Neuronal stem cell (in vitro differentiated cells): ENCODE data around the gene ZNF557.
"Not testable (repeated sequence)": the region's sequence is repeated elsewhere in the genome, so short reads cannot be mapped to it uniquely, and the experiment has no call there.

Experiments used
- DNase-seq: peaks from one replicate; pipeline ENCODE4 v3.0.0-alpha.2; 2013; ENCODE audit warnings: low spot score
- H2AFZ ChIP-seq: one replicate; pipeline ENCODE4 v1.6.1; 2013; ENCODE audit warnings: mild to moderate bottlenecking, low read length, inconsistent platforms
- H2AK5ac ChIP-seq: 2 replicates; pipeline ENCODE4 v1.6.1; 2013; ENCODE audit warnings: low read depth, mild to moderate bottlenecking, inconsistent platforms, low read length, moderate library complexity, mixed read lengths
- H2BK120ac ChIP-seq: 2 replicates; pipeline ENCODE4 v1.6.1; 2013; ENCODE audit warnings: low read depth, mild to moderate bottlenecking, inconsistent platforms, low read length, moderate library complexity, mixed read lengths
- H2BK12ac ChIP-seq: one replicate; pipeline ENCODE4 v1.6.1; 2013; ENCODE audit warnings: low read length, inconsistent platforms
- H2BK15ac ChIP-seq: 2 replicates; pipeline ENCODE4 v1.6.1; 2013; ENCODE audit warnings: mild to moderate bottlenecking, low read length, inconsistent platforms, mixed read lengths
- H2BK5ac ChIP-seq: one replicate; pipeline ENCODE4 v1.6.1; 2013; ENCODE audit warnings: inconsistent platforms, mild to moderate bottlenecking, low read length, moderate library complexity
- H3K14ac ChIP-seq: one replicate; pipeline ENCODE4 v1.6.1; 2013; ENCODE audit warnings: low read length, inconsistent platforms
- H3K18ac ChIP-seq: 2 replicates; pipeline ENCODE4 v1.6.1; 2013; ENCODE audit warnings: low read length, inconsistent platforms
- H3K23ac ChIP-seq: 2 replicates; pipeline ENCODE4 v1.6.1; 2013; ENCODE audit warnings: low read depth, mild to moderate bottlenecking, mixed read lengths, low read length, inconsistent platforms; ENCODE audit not compliant: poor library complexity
- H3K27ac ChIP-seq: replicated peaks from 3 replicates; pipeline ENCODE4 v1.5.1; 2013; ENCODE audit warnings: low read length, inconsistent platforms
- H3K27me3 ChIP-seq, 3 experiments: 2 replicates each; pipeline ENCODE4 v1.6.1; 2013; ENCODE audit warnings: low read length in 3 of 3, mild to moderate bottlenecking in 2 of 3, inconsistent platforms in 1 of 3, low read depth in 1 of 3, mixed read lengths in 1 of 3, moderate library complexity in 1 of 3; ENCODE audit not compliant: control insufficient read depth in 3 of 3, insufficient read depth in 3 of 3
- H3K36me3 ChIP-seq, 2 donors: replicated peaks in 1 of 2; 2 replicates each; pipeline ENCODE4 v1.6.1; 2013; ENCODE audit warnings: low read length in 2 of 2; ENCODE audit not compliant: control insufficient read depth in 2 of 2, insufficient read depth in 2 of 2
- H3K4ac ChIP-seq: 2 replicates; pipeline ENCODE4 v1.6.1; 2013; ENCODE audit warnings: inconsistent platforms, mild to moderate bottlenecking, low read length, moderate library complexity
- H3K4me1 ChIP-seq, 2 donors: 1 replicate in 1 of 2; 2 replicates in 1 of 2; pipeline ENCODE4 v1.6.1; 2013; ENCODE audit warnings: low read length in 2 of 2, low read depth in 1 of 2; ENCODE audit not compliant: control insufficient read depth in 2 of 2, insufficient read depth in 1 of 2
- H3K4me2 ChIP-seq: one replicate; pipeline ENCODE4 v1.6.1; 2013; ENCODE audit warnings: mild to moderate bottlenecking, low read length, inconsistent platforms; ENCODE audit not compliant: insufficient read depth, poor library complexity, severe bottlenecking
- H3K4me3 ChIP-seq, 2 donors: 2 replicates each; pipeline ENCODE4 v1.5.1; 2013; ENCODE audit warnings: low read length in 2 of 2, mild to moderate bottlenecking in 2 of 2, inconsistent platforms in 1 of 2, moderate library complexity in 1 of 2
- H3K79me1 ChIP-seq: one replicate; pipeline ENCODE4 v1.6.1; 2013; ENCODE audit warnings: low read depth, mild to moderate bottlenecking, inconsistent platforms, low read length, moderate library complexity
- H3K9ac ChIP-seq: one replicate; pipeline ENCODE4 v1.6.1; 2013; ENCODE audit warnings: mild to moderate bottlenecking, low read depth, low read length, inconsistent platforms; ENCODE audit not compliant: poor library complexity
- H3K9me3 ChIP-seq, 2 donors: replicated peaks in 1 of 2; 2 replicates each; pipeline versions ENCODE3 to v1.6.1; 2013; ENCODE audit warnings: low read length in 2 of 2, mild to moderate bottlenecking in 2 of 2, inconsistent platforms in 1 of 2, low read depth in 1 of 2, mixed read lengths in 1 of 2, moderate library complexity in 1 of 2; ENCODE audit not compliant: control insufficient read depth in 2 of 2, insufficient read depth in 1 of 2
- H4K8ac ChIP-seq: one replicate; pipeline ENCODE4 v1.6.1; 2013; ENCODE audit warnings: low read depth, mild to moderate bottlenecking, inconsistent platforms, low read length, moderate library complexity
- H4K91ac ChIP-seq: one replicate; pipeline ENCODE4 v1.6.1; 2013; ENCODE audit warnings: low read length, low read depth, mild to moderate bottlenecking, inconsistent platforms; ENCODE audit not compliant: poor library complexity
- WGBS, 2 donors: extraction: QIAGEN DNeasy Blood & Tissue Kit; methylation state at CpG; one replicate each; pipeline ENCODE4 v1.1.7; 2013; ENCODE audit warnings: missing lambda C conversion rate in 2 of 2, mixed read lengths in 1 of 2; ENCODE audit not compliant: insufficient read length in 2 of 2, insufficient replicate concordance in 1 of 2; ENCODE audit errors: extremely low coverage in 2 of 2; 5-methylcytosine and 5-hydroxymethylcytosine counted together

The ZNF557 gene

DNA sequence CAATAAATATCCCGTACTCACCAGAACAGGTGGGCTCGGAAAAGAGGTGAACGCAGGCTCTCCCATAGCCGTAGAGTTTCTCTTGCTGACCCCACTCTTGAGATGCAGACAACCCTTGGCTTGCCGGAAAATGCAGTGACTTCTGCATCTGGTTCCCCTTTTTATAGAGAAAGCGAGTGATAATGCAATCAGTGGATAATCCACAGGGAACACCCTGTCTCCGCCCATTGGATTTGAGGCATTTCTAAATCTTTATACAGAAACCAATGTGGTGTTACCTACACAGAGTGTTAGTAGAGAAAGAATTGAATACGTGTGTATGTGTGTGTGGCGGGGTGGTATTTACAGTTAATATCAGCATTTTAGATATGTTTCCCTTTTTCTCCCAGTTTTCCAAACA, 29.4 kb upstream of the ZNF557 start, which contains the start of gene MBD3L4:
TSS of gene MBD3L4 (minus strand) at position 101 of the 400 bp plus-strand sequence. CDS start at position 66, 35 bp downstream.
- not testable (repeated sequence) for H3K9ac ChIP-seq, H4K91ac ChIP-seq, H4K8ac ChIP-seq, H3K9me3 ChIP-seq, H2BK120ac ChIP-seq, H2AFZ ChIP-seq, H3K4me3 ChIP-seq, H2BK12ac ChIP-seq, H3K14ac ChIP-seq, H3K4me1 ChIP-seq, H3K18ac ChIP-seq, H3K4ac ChIP-seq, H3K27me3 ChIP-seq, H3K23ac ChIP-seq, H3K79me1 ChIP-seq, DNase-seq, H2BK15ac ChIP-seq, H3K27ac ChIP-seq, H2AK5ac ChIP-seq, H3K36me3 ChIP-seq, H3K4me2 ChIP-seq, H2BK5ac ChIP-seq
- no CpG with 5 or more reads among the region's 9 CpGs for WGBS, 2 donors

DNA sequence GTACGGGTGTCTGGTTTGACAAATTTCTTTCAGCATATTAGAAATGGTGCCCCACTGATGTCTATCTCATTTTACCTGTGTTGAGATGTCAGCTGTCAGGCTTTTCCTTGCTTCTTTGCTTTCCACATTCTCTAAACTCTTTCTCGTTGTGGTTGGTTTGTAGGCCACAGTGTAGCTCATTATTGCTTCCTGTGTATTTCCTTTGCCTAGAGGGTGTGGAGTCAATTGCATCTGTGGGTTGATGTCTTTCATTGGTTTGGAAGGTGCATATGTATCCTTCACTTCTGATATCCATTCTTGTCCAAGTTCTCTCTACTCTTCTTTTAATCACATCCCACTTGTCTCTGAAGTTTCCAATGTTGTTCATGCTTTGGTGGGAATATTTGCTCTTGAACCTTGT, 27.9 kb upstream of the ZNF557 start:
- H3K27me3 ChIP-seq, H3K4ac ChIP-seq, H3K14ac ChIP-seq, H3K9ac ChIP-seq, H2BK15ac ChIP-seq, H4K8ac ChIP-seq, H4K91ac ChIP-seq, H3K4me2 ChIP-seq, H2BK120ac ChIP-seq, H3K18ac ChIP-seq, H3K79me1 ChIP-seq, H3K27ac ChIP-seq, H3K4me1 ChIP-seq, H3K4me3 ChIP-seq, H2BK5ac ChIP-seq, H3K9me3 ChIP-seq, H3K23ac ChIP-seq, H3K36me3 ChIP-seq, H2BK12ac ChIP-seq, H2AK5ac ChIP-seq, H2AFZ ChIP-seq, DNase-seq: not testable (repeated sequence)
- WGBS, 2 donors = no CpG with 5 or more reads among the region's 2 CpGs

- not testable (repeated sequence) for H3K4me1 ChIP-seq
Measured at GRCh38 chr19:7049021-7049420, 20.5 kb upstream of the ZNF557 start, which contains the start of gene MBD3L2. Gene MBD3L2 (plus strand): TSS chr19:7049321. CDS start chr19:7049374, 53 bp downstream.

GRCh38 chr19:7051421-7051820, 18.1 kb upstream of the ZNF557 start:
- not testable (repeated sequence) for H3K4ac ChIP-seq, H2AK5ac ChIP-seq, H3K4me3 ChIP-seq, H3K9me3 ChIP-seq, H3K27ac ChIP-seq, H3K79me1 ChIP-seq, H3K14ac ChIP-seq, H3K4me2 ChIP-seq, H3K23ac ChIP-seq, H2BK12ac ChIP-seq, H3K9ac ChIP-seq, H2BK5ac ChIP-seq, H3K4me1 ChIP-seq, DNase-seq, H2BK120ac ChIP-seq, H4K8ac ChIP-seq, H2AFZ ChIP-seq, H3K27me3 ChIP-seq, H4K91ac ChIP-seq, H3K36me3 ChIP-seq, H2BK15ac ChIP-seq, H3K18ac ChIP-seq
- no CpG with 5 or more reads among the region's 5 CpGs for WGBS, 2 donors

More at GRCh38 chr19:7049021-7049420, 20.5 kb upstream of the ZNF557 start, which contains the start of gene MBD3L2:
- not testable (repeated sequence) for H2BK5ac ChIP-seq, H2AK5ac ChIP-seq, H3K27ac ChIP-seq, H3K79me1 ChIP-seq, H3K23ac ChIP-seq, H3K4me3 ChIP-seq, H2BK12ac ChIP-seq, H3K9ac ChIP-seq, H3K18ac ChIP-seq, H3K4me2 ChIP-seq, H3K36me3 ChIP-seq, H2BK120ac ChIP-seq, H4K91ac ChIP-seq, DNase-seq, H2BK15ac ChIP-seq, H3K14ac ChIP-seq, H3K27me3 ChIP-seq, H3K9me3 ChIP-seq, H2AFZ ChIP-seq, H4K8ac ChIP-seq, H3K4ac ChIP-seq
- no CpG with 5 or more reads among the region's 7 CpGs for WGBS, 2 donors
